Caco-2 (cell line): ENCODE results near the gene HRNR. TPM values are rescaled to one million over a fixed set of nuclear protein-coding genes. Genes with fewer than 3 reads are reported as not detected.

Source experiments
- BruUV-seq: library from RNA; stranded (reverse); fragments of 400-500 nt; replicated peaks from 2 replicates; lab custom pipeline; 2021; lab: Mats Ljungman, UMichigan
- CTCF ChIA-PET: fragments of 300-600 bp; sonication (Branson Sonifier 250); formaldehyde crosslinking; loops from one replicate; lab custom pipeline; 2022; ENCODE audit warnings: antibody characterized with exemption; lab: Charles Lee
- POLR2A ChIA-PET: fragments of 300-600 bp; sonication (Branson Sonifier 250); formaldehyde crosslinking; loops from one replicate; lab custom pipeline; 2022; ENCODE audit warnings: antibody characterized with exemption; lab: Charles Lee
- DNase-seq, 2 experiments: peaks; one replicate each; pipeline versions ENCODE4 v3.0.0 to v3.0.0-alpha.2; 2020 to 2022
- H3K27me3 ChIP-seq: replicated peaks from 2 replicates; pipeline ENCODE4 v1.6.0; 2011; ENCODE audit warnings: low read length; ENCODE audit not compliant: control insufficient read depth, insufficient read depth
- H3K36me3 ChIP-seq: 2 replicates; pipeline ENCODE4 v1.5.1; 2011; ENCODE audit warnings: low read length; ENCODE audit not compliant: control insufficient read depth, insufficient read depth
- H3K4me1 ChIP-seq: fragments of 250-450 bp; sonication (Bioruptor Pico); 2 replicates; pipeline ENCODE4 v1.5.1; 2020; ENCODE audit warnings: mild to moderate bottlenecking
- H3K4me3 ChIP-seq: 2 replicates; pipeline ENCODE4 v1.5.1; 2011; ENCODE audit warnings: low read depth, mild to moderate bottlenecking, control low read depth, low read length
- H3K9me3 ChIP-seq: fragments of 250-450 bp; sonication (Bioruptor Pico); 2 replicates; pipeline ENCODE4 v1.5.1; 2020; ENCODE audit warnings: mild to moderate bottlenecking, moderate library complexity
- H3K27ac Mint-ChIP-seq: one replicate; pipeline ENCODE4 v1.8.0; 2022; ENCODE audit warnings: mixed read lengths; ENCODE audit not compliant: unreplicated experiment
- H3K27me3 Mint-ChIP-seq: one replicate; pipeline ENCODE4 v1.8.0; 2022; ENCODE audit warnings: mixed read lengths; ENCODE audit not compliant: insufficient read depth, unreplicated experiment
- H3K36me3 Mint-ChIP-seq: one replicate; pipeline ENCODE4 v1.8.0; 2022; ENCODE audit warnings: mild to moderate bottlenecking, mixed read lengths; ENCODE audit not compliant: insufficient read depth, unreplicated experiment
- H3K4me1 Mint-ChIP-seq: one replicate; pipeline ENCODE4 v1.8.0; 2022; ENCODE audit warnings: low read depth, mixed read lengths; ENCODE audit not compliant: unreplicated experiment
- H3K4me3 Mint-ChIP-seq: one replicate; pipeline ENCODE4 v1.8.0; 2022; ENCODE audit warnings: mild to moderate bottlenecking, moderate library complexity, mixed read lengths; ENCODE audit not compliant: unreplicated experiment
- H3K9me3 Mint-ChIP-seq: one replicate; pipeline ENCODE4 v1.8.0; 2022; ENCODE audit warnings: mixed read lengths; ENCODE audit not compliant: unreplicated experiment
- intact Hi-C: fragments of 100-400 bp; cut with micrococcal nuclease; formaldehyde crosslinking; loops from one replicate; pipeline ENCODE4 v1.10.0; 2022; ENCODE audit not compliant: unreplicated experiment
- total RNA-seq: library from RNA; stranded (reverse); gene quantifications from 2 replicates; pipeline ENCODE4 v1.2.3, GENCODE V29; 2022
- TF ChIP-seq, protein P1 (sequence below), 2 experiments: fragments of 200-600 bp in 1 of 2; IDR thresholded peaks; 1 replicate in 1 of 2; 2 replicates in 1 of 2; pipeline versions ENCODE4 v1.5.1 to v1.8.0; 2011 to 2022; ENCODE audit warnings: antibody characterized with exemption in 1 of 2, control low read depth in 1 of 2, inconsistent platforms in 1 of 2, low read depth in 1 of 2, low read length in 1 of 2, mild to moderate bottlenecking in 1 of 2, moderate library complexity in 1 of 2; ENCODE audit not compliant: insufficient read depth in 1 of 2, severe bottlenecking in 1 of 2, unreplicated experiment in 1 of 2

The HRNR gene
- total RNA-seq, 1 experiment from 2014 or later, result not detected

- TF ChIP-seq, protein P1, sequence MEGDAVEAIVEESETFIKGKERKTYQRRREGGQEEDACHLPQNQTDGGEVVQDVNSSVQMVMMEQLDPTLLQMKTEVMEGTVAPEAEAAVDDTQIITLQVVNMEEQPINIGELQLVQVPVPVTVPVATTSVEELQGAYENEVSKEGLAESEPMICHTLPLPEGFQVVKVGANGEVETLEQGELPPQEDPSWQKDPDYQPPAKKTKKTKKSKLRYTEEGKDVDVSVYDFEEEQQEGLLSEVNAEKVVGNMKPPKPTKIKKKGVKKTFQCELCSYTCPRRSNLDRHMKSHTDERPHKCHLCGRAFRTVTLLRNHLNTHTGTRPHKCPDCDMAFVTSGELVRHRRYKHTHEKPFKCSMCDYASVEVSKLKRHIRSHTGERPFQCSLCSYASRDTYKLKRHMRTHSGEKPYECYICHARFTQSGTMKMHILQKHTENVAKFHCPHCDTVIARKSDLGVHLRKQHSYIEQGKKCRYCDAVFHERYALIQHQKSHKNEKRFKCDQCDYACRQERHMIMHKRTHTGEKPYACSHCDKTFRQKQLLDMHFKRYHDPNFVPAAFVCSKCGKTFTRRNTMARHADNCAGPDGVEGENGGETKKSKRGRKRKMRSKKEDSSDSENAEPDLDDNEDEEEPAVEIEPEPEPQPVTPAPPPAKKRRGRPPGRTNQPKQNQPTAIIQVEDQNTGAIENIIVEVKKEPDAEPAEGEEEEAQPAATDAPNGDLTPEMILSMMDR (IDR thresholded peaks at IDR 0.05; ENCODE audit: insufficient read depth in 1 of 2, low read depth in 1 of 2, low read length in 1 of 2, severe bottlenecking in 1 of 2, unreplicated experiment in 1 of 2), result no peak
- no peaks in the 10 kb centered on the region for H3K36me3 Mint-ChIP-seq
- no peaks in the 10 kb centered on the region for H3K27me3 Mint-ChIP-seq
- H3K36me3 ChIP-seq, result no peaks in the 10 kb centered on the region
- H3K4me1 Mint-ChIP-seq, result peaks cover 28% of the 10 kb centered on the region
- intact Hi-C loops, result no loop called here
- peaks cover 21% of the 10 kb centered on the region for H3K4me1 ChIP-seq
- H3K9me3 ChIP-seq, result no peaks in the 10 kb centered on the region
- CTCF ChIA-PET, result no interaction called here
- BruUV-seq, result no TSS peak
- DNase-seq, result no peak
- H3K27me3 ChIP-seq, result no peaks in the 10 kb centered on the region
- no peak overlapping the region for H3K27ac Mint-ChIP-seq
- POLR2A ChIA-PET, result no interaction called here
- H3K4me3 ChIP-seq, result no peak overlapping the region
- H3K9me3 Mint-ChIP-seq, result peaks cover 14% of the 10 kb centered on the region
- H3K4me3 Mint-ChIP-seq, result no peak overlapping the region
Observed at GRCh38 chr1:152169366-152170025, 54.5 kb downstream of the HRNR start.

GRCh38 chr1:152168535-152168868 lies 55.5 kb downstream of the HRNR start:
- CTCF ChIA-PET, result no interaction called here
- Mint-ChIP-seq H3K27me3 (no peaks in the 10 kb centered on the region), H3K4me3 (no peak overlapping the region), H3K4me1 (peaks cover 28% of the 10 kb centered on the region), H3K27ac (no peak overlapping the region), H3K36me3 (no peaks in the 10 kb centered on the region), H3K9me3 (peaks cover 14% of the 10 kb centered on the region)
- POLR2A ChIA-PET, result no interaction called here
- Histone ChIP-seq H3K36me3 (no peaks in the 10 kb centered on the region), H3K4me3 (no peak overlapping the region), H3K9me3 (no peaks in the 10 kb centered on the region), H3K27me3 (no peaks in the 10 kb centered on the region), H3K4me1 (peaks cover 31% of the 10 kb centered on the region)
- TF ChIP-seq, protein P1 (IDR thresholded peaks at IDR 0.05; ENCODE audit: insufficient read depth in 1 of 2, low read depth in 1 of 2, low read length in 1 of 2, severe bottlenecking in 1 of 2, unreplicated experiment in 1 of 2), result no peak
- no TSS peak for BruUV-seq
- intact Hi-C loops, result no loop called here
- DNase-seq, result no peak

GRCh38 chr1:152167835-152168534 lies 56.0 kb downstream of the HRNR start:
- Histone ChIP-seq H3K4me3 (no peak overlapping the region), H3K4me1 (peaks cover 36% of the 10 kb centered on the region), H3K9me3 (no peaks in the 10 kb centered on the region), H3K27me3 (no peaks in the 10 kb centered on the region), H3K36me3 (no peaks in the 10 kb centered on the region)
- intact Hi-C loops, result no loop called here
- BruUV-seq, result no TSS peak
- TF ChIP-seq, protein P1 (IDR thresholded peaks at IDR 0.05; ENCODE audit: insufficient read depth in 1 of 2, low read depth in 1 of 2, low read length in 1 of 2, severe bottlenecking in 1 of 2, unreplicated experiment in 1 of 2), result no peak
- H3K9me3 Mint-ChIP-seq, result peaks cover 14% of the 10 kb centered on the region
- peak; percentile 53 to 56 for DNase-seq
- H3K4me3 Mint-ChIP-seq, result no peak overlapping the region
- CTCF ChIA-PET, result no interaction called here
- POLR2A ChIA-PET, result no interaction called here
- peaks cover 1% of the 10 kb centered on the region for H3K36me3 Mint-ChIP-seq
- peak overlapping the region; percentile 30 for H3K27ac Mint-ChIP-seq
- peaks cover 32% of the 10 kb centered on the region for H3K4me1 Mint-ChIP-seq
- H3K27me3 Mint-ChIP-seq, result no peaks in the 10 kb centered on the region
